Measurements from ENCODE around the gene MNT. TPM values are rescaled to one million over a fixed set of nuclear protein-coding genes. Genes with fewer than 3 reads are reported as not detected.
A peak's percentile ranks its signal among the peaks of the same experiment; 100 is the strongest.

The MNT gene
- polyA plus RNA-seq, 1 donor from 2014 or later = 6.1 TPM

DNA sequence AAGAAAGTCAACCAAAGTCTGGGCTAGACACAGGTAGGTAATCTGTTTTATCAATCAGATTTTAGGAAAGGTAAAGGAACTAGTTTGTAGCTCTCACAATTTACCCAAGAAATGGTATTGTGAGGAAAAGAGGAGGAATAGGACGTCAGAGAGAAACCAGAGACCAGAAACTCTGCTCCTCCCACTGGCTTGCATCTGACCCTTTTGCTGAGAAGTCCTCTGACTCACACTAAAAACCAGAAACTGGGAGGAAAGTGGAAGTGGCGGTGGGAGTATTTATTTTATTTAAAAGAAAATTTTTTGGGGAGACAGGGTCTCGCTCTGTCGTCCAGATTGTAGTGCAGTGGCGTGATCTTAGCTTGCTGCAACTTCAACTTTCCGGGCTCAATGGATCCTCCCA, 38.0 kb upstream of the MNT start:
- no peak overlapping the region for H3K4me3 ChIP-seq (ENCODE audit: low read length)
- H3K27ac ChIP-seq (ENCODE audit: low read length) = no peak overlapping the region
- no peaks in the 10 kb centered on the region for H3K9me2 ChIP-seq (ENCODE audit: insufficient read depth, low read length)
- H2AFZ ChIP-seq (ENCODE audit: low read depth, low read length) = no peak overlapping the region
- no peaks in the 10 kb centered on the region for H4K20me1 ChIP-seq (ENCODE audit: insufficient read depth)
- no peaks in the 10 kb centered on the region for H3K79me2 ChIP-seq (replicated peaks; ENCODE audit: insufficient read depth, low read length)
- H3K36me3 ChIP-seq (ENCODE audit: insufficient read depth, low read length) = peaks cover 6% of the 10 kb centered on the region
- no peak overlapping the region for H3K9ac ChIP-seq (ENCODE audit: low read length)
- no peaks in the 10 kb centered on the region for H3K9me3 ChIP-seq (ENCODE audit: low read length)
- no peak overlapping the region for H3K4me2 ChIP-seq (ENCODE audit: low read length)
- no peaks in the 10 kb centered on the region for H3K27me3 ChIP-seq (ENCODE audit: insufficient read depth, low read depth, low read length)
- H3F3A ChIP-seq (ENCODE audit: insufficient read depth, low read length, poor library complexity, severe bottlenecking) = no peaks in the 10 kb centered on the region
- no peak for TF ChIP-seq EP300 (conservative IDR thresholded peaks at IDR 0.05; ENCODE audit: poor library complexity, severe bottlenecking)
- TF ChIP-seq POLR2AphosphoS5 (IDR thresholded peaks at IDR 0.05) = no peak
- TF ChIP-seq CTCF (IDR thresholded peaks at IDR 0.05; ENCODE audit: poor library complexity, severe bottlenecking) = no peak
- TF ChIP-seq TAF1 (IDR thresholded peaks at IDR 0.05; ENCODE audit: low read depth) = no peak
- no peak for TF ChIP-seq MXI1 (conservative IDR thresholded peaks at IDR 0.05; ENCODE audit: poor library complexity, severe bottlenecking)
- no peak for TF ChIP-seq SMC3 (conservative IDR thresholded peaks at IDR 0.05; ENCODE audit: poor library complexity)
- no peak for TF ChIP-seq RAD21 (conservative IDR thresholded peaks at IDR 0.05)
- no peak for TF ChIP-seq REST (IDR thresholded peaks at IDR 0.05; ENCODE audit: borderline replicate concordance)
- no peak for TF ChIP-seq EZH2 (IDR thresholded peaks at IDR 0.05; ENCODE audit: borderline replicate concordance, insufficient read depth, low read length, poor library complexity, severe bottlenecking)

GRCh38 chr17:2436316-2436905, 35.6 kb upstream of the MNT start:
- no peaks in the 10 kb centered on the region for H3K9me3 ChIP-seq (ENCODE audit: low read length)
- H3K36me3 ChIP-seq (ENCODE audit: insufficient read depth, low read length) = peaks cover 6% of the 10 kb centered on the region
- peak overlapping the region; percentile 83 for H3K4me2 ChIP-seq (ENCODE audit: low read length)
- peak; percentile 28 for TF ChIP-seq REST (IDR thresholded peaks at IDR 0.05; ENCODE audit: borderline replicate concordance)
- no peak for TF ChIP-seq CTCF (IDR thresholded peaks at IDR 0.05; ENCODE audit: poor library complexity, severe bottlenecking)
- TF ChIP-seq RAD21 (conservative IDR thresholded peaks at IDR 0.05) = no peak
- TF ChIP-seq MXI1 (conservative IDR thresholded peaks at IDR 0.05; ENCODE audit: poor library complexity, severe bottlenecking) = no peak
- no peaks in the 10 kb centered on the region for H4K20me1 ChIP-seq (ENCODE audit: insufficient read depth)
- H3K27ac ChIP-seq (ENCODE audit: low read length) = peak overlapping the region; percentile 100
- H2AFZ ChIP-seq (ENCODE audit: low read depth, low read length) = peak overlapping the region; percentile 15
- H3K27me3 ChIP-seq (ENCODE audit: insufficient read depth, low read depth, low read length) = no peaks in the 10 kb centered on the region
- H3K4me3 ChIP-seq (ENCODE audit: low read length) = peak overlapping the region; percentile 59
- H3K9me2 ChIP-seq (ENCODE audit: insufficient read depth, low read length) = no peaks in the 10 kb centered on the region
- H3F3A ChIP-seq (ENCODE audit: insufficient read depth, low read length, poor library complexity, severe bottlenecking) = peaks cover 10% of the 10 kb centered on the region
- peak overlapping the region; percentile 85 for H3K9ac ChIP-seq (ENCODE audit: low read length)
- H3K79me2 ChIP-seq (replicated peaks; ENCODE audit: insufficient read depth, low read length) = no peaks in the 10 kb centered on the region

Measured in neural cell (in vitro differentiated cells).